H1 (cell line): Measurements from ENCODE around the gene FRS2. TPM values are rescaled to one million over a fixed set of nuclear protein-coding genes. Genes with fewer than 3 reads are reported as not detected.

Experiments
- CTCF ChIA-PET: fragments of 300-600 bp; sonication (Branson Sonifier 250); formaldehyde crosslinking; loops from one replicate; lab custom pipeline; 2021; ENCODE audit not compliant: partially characterized antibody; lab: Charles Lee
- POLR2A ChIA-PET: fragments of 300-600 bp; sonication (Branson Sonifier 250); formaldehyde crosslinking; loops from one replicate; lab custom pipeline; 2021; ENCODE audit warnings: inconsistent platforms; ENCODE audit not compliant: partially characterized antibody; lab: Charles Lee
- DNase-seq, 2 experiments: peaks; one replicate each; pipeline versions ENCODE4 v3.0.0 to v3.0.0-alpha.2; 2010 to 2022; ENCODE audit warnings: low spot score in 2 of 2, low read depth in 1 of 2, mixed read lengths in 1 of 2
- FAIRE-seq: peaks from 2 replicates; lab custom pipeline; 2011; peaks lifted over from hg19 to GRCh38; lab: Jason Lieb, UNC
- H2AFZ ChIP-seq: 2 replicates; pipeline ENCODE4 v1.8.1; 2012; ENCODE audit warnings: low read length, inconsistent platforms
- H2AK5ac ChIP-seq: 2 replicates; pipeline ENCODE4 v1.6.1; 2013; ENCODE audit warnings: low read depth, low read length
- H2BK120ac ChIP-seq: replicated peaks from 2 replicates; pipeline ENCODE3; 2013; ENCODE audit warnings: low read depth, low read length, inconsistent platforms
- H2BK12ac ChIP-seq: 2 replicates; pipeline ENCODE4 v1.6.1; 2013; ENCODE audit warnings: low read depth, low read length
- H2BK15ac ChIP-seq: 2 replicates; pipeline ENCODE4 v1.6.1; 2013; ENCODE audit warnings: low read length
- H2BK20ac ChIP-seq: 2 replicates; pipeline ENCODE4 v1.6.1; 2013; ENCODE audit warnings: low read length
- H2BK5ac ChIP-seq: 2 replicates; pipeline ENCODE4 v1.6.1; 2013; ENCODE audit warnings: low read depth, low read length
- H3K14ac ChIP-seq: 2 replicates; pipeline ENCODE4 v1.6.1; 2013; ENCODE audit warnings: inconsistent platforms; ENCODE audit not compliant: insufficient read length
- H3K18ac ChIP-seq: 2 replicates; pipeline ENCODE4 v1.6.1; 2013; ENCODE audit warnings: low read length; ENCODE audit errors: extremely low read depth
- H3K23ac ChIP-seq: 2 replicates; pipeline ENCODE4 v1.6.1; 2013; ENCODE audit warnings: inconsistent platforms; ENCODE audit not compliant: insufficient read length
- H3K23me2 ChIP-seq: 2 replicates; pipeline ENCODE4 v1.6.1; 2013; ENCODE audit warnings: low read depth, low read length
- H3K27ac ChIP-seq: 2 replicates; pipeline ENCODE4 v1.6.1; 2011; ENCODE audit warnings: low read depth, low read length, inconsistent platforms
- H3K27me3 ChIP-seq, 4 experiments: replicated peaks in 1 of 4; 1 replicate in 1 of 4; 2 replicates in 3 of 4; pipeline versions ENCODE4 v1.6.1 to v1.8.1; 2011 to 2013; ENCODE audit warnings: low read length in 3 of 4, mild to moderate bottlenecking in 3 of 4, inconsistent platforms in 2 of 4, mixed read lengths in 2 of 4, moderate library complexity in 1 of 4; ENCODE audit not compliant: control insufficient read depth in 3 of 4, insufficient read depth in 3 of 4; ENCODE audit errors: extremely low read depth in 1 of 4
- H3K36me3 ChIP-seq, 4 experiments: 2 replicates each; pipeline versions ENCODE4 v1.6.1 to v1.8.1; 2011 to 2013; ENCODE audit warnings: mild to moderate bottlenecking in 4 of 4, low read length in 3 of 4, moderate library complexity in 2 of 4, control low read depth in 1 of 4, inconsistent platforms in 1 of 4; ENCODE audit not compliant: insufficient read depth in 4 of 4, control insufficient read depth in 2 of 4
- H3K4ac ChIP-seq: replicated peaks from 2 replicates; pipeline ENCODE3; 2013; ENCODE audit warnings: low read length, low read depth, mixed read lengths, inconsistent platforms; ENCODE audit not compliant: insufficient read length
- H3K4me1 ChIP-seq, 4 experiments: replicated peaks in 1 of 4; 1 replicate in 1 of 4; 2 replicates in 3 of 4; pipeline versions ENCODE4 v1.6.1 to v1.8.1; 2011 to 2013; ENCODE audit warnings: low read length in 3 of 4, inconsistent platforms in 2 of 4, mixed read lengths in 1 of 4; ENCODE audit not compliant: insufficient read depth in 4 of 4, control insufficient read depth in 3 of 4
- H3K4me2 ChIP-seq, 2 experiments: 2 replicates each; pipeline versions ENCODE4 v1.6.1 to v1.8.1; 2011 to 2013; ENCODE audit warnings: low read depth in 2 of 2, low read length in 2 of 2, control low read depth in 1 of 2, inconsistent platforms in 1 of 2, mild to moderate bottlenecking in 1 of 2; ENCODE audit not compliant: insufficient read depth in 1 of 2
- H3K4me3 ChIP-seq, 4 experiments: fragments of 200-600, 300-600 bp in 1 of 4; sonication (generic), shearing (Covaris generic), sonication (Bioruptor Twin) in 1 of 4; 2 replicates each; pipeline versions ENCODE4 v1.5.1 to v1.8.1; 2011 to 2016; ENCODE audit warnings: low read length in 4 of 4, low read depth in 3 of 4, control low read depth in 2 of 4, inconsistent platforms in 2 of 4, mild to moderate bottlenecking in 2 of 4, mixed read lengths in 1 of 4, moderate library complexity in 1 of 4; ENCODE audit not compliant: insufficient read depth in 2 of 4; ENCODE audit errors: extremely low read depth in 1 of 4
- H3K56ac ChIP-seq: replicated peaks from 2 replicates; pipeline ENCODE3; 2013; ENCODE audit warnings: low read depth, mild to moderate bottlenecking, mixed read lengths, low read length, inconsistent platforms; ENCODE audit not compliant: insufficient read length
- H3K79me1 ChIP-seq: 2 replicates; pipeline ENCODE4 v1.6.1; 2013; ENCODE audit warnings: low read depth, low read length, control low read depth
- H3K79me2 ChIP-seq, 2 experiments: 2 replicates each; pipeline versions ENCODE4 v1.6.1 to v1.8.1; 2012 to 2013; ENCODE audit warnings: low read length in 2 of 2, mild to moderate bottlenecking in 2 of 2, inconsistent platforms in 1 of 2; ENCODE audit not compliant: insufficient read depth in 2 of 2, control insufficient read depth in 1 of 2
- H3K9ac ChIP-seq, 4 experiments: replicated peaks in 1 of 4; 1 replicate in 1 of 4; 2 replicates in 3 of 4; pipeline versions ENCODE4 v1.6.1 to v1.8.1; 2011 to 2013; ENCODE audit warnings: low read depth in 3 of 4, low read length in 3 of 4, control low read depth in 2 of 4, mild to moderate bottlenecking in 2 of 4, moderate library complexity in 2 of 4, inconsistent platforms in 1 of 4; ENCODE audit errors: extremely low read depth in 1 of 4
- H3K9me3 ChIP-seq, 2 experiments: 2 replicates each; pipeline versions ENCODE4 v1.6.1 to v1.8.1; 2012 to 2013; ENCODE audit warnings: mild to moderate bottlenecking in 2 of 2, moderate library complexity in 2 of 2, control low read depth in 1 of 2, inconsistent platforms in 1 of 2, low read depth in 1 of 2, low read length in 1 of 2, mixed read lengths in 1 of 2; ENCODE audit not compliant: insufficient read depth in 2 of 2
- H4K20me1 ChIP-seq, 2 experiments: replicated peaks in 1 of 2; 2 replicates each; pipeline versions ENCODE3 to v1.8.1; 2011 to 2013; ENCODE audit warnings: inconsistent platforms in 2 of 2, low read length in 2 of 2, mild to moderate bottlenecking in 1 of 2; ENCODE audit not compliant: insufficient read depth in 2 of 2, control insufficient read depth in 1 of 2
- H4K5ac ChIP-seq: 2 replicates; pipeline ENCODE4 v1.6.1; 2013; ENCODE audit warnings: low read length, low read depth, mixed read lengths, inconsistent platforms; ENCODE audit not compliant: insufficient read length
- H4K8ac ChIP-seq: 2 replicates; pipeline ENCODE4 v1.8.0; 2013; ENCODE audit warnings: mild to moderate bottlenecking, moderate library complexity, low read length, inconsistent platforms; ENCODE audit not compliant: insufficient read depth; ENCODE audit errors: extremely low read depth
- H4K91ac ChIP-seq: replicated peaks from 2 replicates; pipeline ENCODE3; 2013; ENCODE audit warnings: low read length, mixed read lengths, inconsistent platforms; ENCODE audit not compliant: insufficient read length
- BCL11A ChIP-seq, 2 experiments: IDR thresholded peaks; one replicate each; pipeline ENCODE4 v1.6.1; 2011; ENCODE audit warnings: low read depth in 2 of 2, low read length in 2 of 2, mild to moderate bottlenecking in 2 of 2
- CEBPB ChIP-seq: IDR thresholded peaks from 2 replicates; pipeline ENCODE4 v1.6.1; 2012; ENCODE audit warnings: low read depth, low read length
- E2F6 ChIP-seq: IDR thresholded peaks from 2 replicates; pipeline ENCODE4 v1.6.1; 2012; ENCODE audit warnings: inconsistent platforms
- HDAC2 ChIP-seq, 2 experiments: fragments of 300-600 bp in 1 of 2; sonication (generic) in 1 of 2; IDR thresholded peaks; 2 replicates each; pipeline ENCODE4 v1.6.1; 2011 to 2012; ENCODE audit warnings: low read depth in 2 of 2, low read length in 2 of 2, mild to moderate bottlenecking in 2 of 2, moderate library complexity in 2 of 2, borderline replicate concordance in 1 of 2, inconsistent platforms in 1 of 2
- SP2 ChIP-seq: IDR thresholded peaks from 2 replicates; pipeline ENCODE4 v1.6.1; 2012; ENCODE audit warnings: mild to moderate bottlenecking, low read length, inconsistent platforms
- polyA plus RNA-seq, 7 experiments: library from polyadenylated mRNA; depleted of rRNA in 3 of 7; stranded (reverse) in 5 of 7; unstranded in 2 of 7; fragments of >200 nt in 5 of 7; fragments of 200-250 nt in 2 of 7; gene quantifications; 1 replicate in 5 of 7; 2 replicates in 1 of 7; 4 replicates in 1 of 7; pipeline versions ENCODE4 v1.2.1 to v1.2.3, GENCODE V29; 2011 to 2013; ENCODE audit warnings: missing spikeins in 2 of 7, mixed read lengths in 2 of 7
- total RNA-seq: library from RNA; stranded (reverse); fragmentation: NEBNext Ultra II Directional; extraction: Animal tissue kit (Norgen Biotek cat#: 25700); gene quantifications from 2 replicates; pipeline ENCODE4 v1.2.1, GENCODE V29; 2021

Gene FRS2
- total and polyA plus RNA-seq, 2 of the 8 experiments (the other 6 are each of a cell fraction or from before 2014, with no cell fraction given) = 10.3 to 35.8 TPM

- no peak overlapping the region for H2BK120ac ChIP-seq
- no peak for FAIRE-seq
- CTCF ChIA-PET = interaction anchor here (0.5 to 2.5 kb wide), 2 partner anchors 9 to 175 kb away, joined by 3 to 9 read pairs; no protein-coding TSS in a partner anchor
Observed at GRCh38 chr12:69456239-69456638, 13.9 kb upstream of the FRS2 start.

More at GRCh38 chr12:69456239-69456638, 13.9 kb upstream of the FRS2 start:
- Histone ChIP-seq H4K20me1 (no peaks in the 10 kb centered on the region), H4K5ac (no peak overlapping the region), H3K36me3 (no peaks in the 10 kb centered on the region), H2BK12ac (no peak overlapping the region), H2BK5ac (no peak overlapping the region), H2BK20ac (no peak overlapping the region), H3K4ac (no peak overlapping the region), H3K9me3 (no peaks in the 10 kb centered on the region), H3K4me2 (no peak overlapping the region), H3K27me3 (no peaks in the 10 kb centered on the region), H3K4me1 (no peaks in the 10 kb centered on the region), H3K23me2 (no peaks in the 10 kb centered on the region), H3K18ac (no peak overlapping the region), H3K4me3 (no peak overlapping the region), H2AK5ac (no peak overlapping the region), H4K8ac (no peak overlapping the region), H4K91ac (no peak overlapping the region), H3K27ac (no peak overlapping the region), H2AFZ (no peak overlapping the region), H3K14ac (no peak overlapping the region), H3K9ac (no peak overlapping the region), H3K79me2 (no peaks in the 10 kb centered on the region), H2BK15ac (no peak overlapping the region), H3K56ac (no peak overlapping the region), H3K79me1 (no peaks in the 10 kb centered on the region), H3K23ac (no peak overlapping the region)
- POLR2A ChIA-PET = no interaction called here
- DNase-seq = no peak
- TF ChIP-seq HDAC2 (IDR thresholded peaks at IDR 0.05; ENCODE audit: borderline replicate concordance in 1 of 2, low read depth in 2 of 2, low read length in 2 of 2) = no peak
- no peak for TF ChIP-seq CEBPB
- no peak for TF ChIP-seq BCL11A (IDR thresholded peaks at IDR 0.05; ENCODE audit: low read depth in 2 of 2, low read length in 2 of 2)
- TF ChIP-seq E2F6 = no peak
- no peak for TF ChIP-seq SP2
